ENCODE results near the gene DSP.

The DSP gene

DNA sequence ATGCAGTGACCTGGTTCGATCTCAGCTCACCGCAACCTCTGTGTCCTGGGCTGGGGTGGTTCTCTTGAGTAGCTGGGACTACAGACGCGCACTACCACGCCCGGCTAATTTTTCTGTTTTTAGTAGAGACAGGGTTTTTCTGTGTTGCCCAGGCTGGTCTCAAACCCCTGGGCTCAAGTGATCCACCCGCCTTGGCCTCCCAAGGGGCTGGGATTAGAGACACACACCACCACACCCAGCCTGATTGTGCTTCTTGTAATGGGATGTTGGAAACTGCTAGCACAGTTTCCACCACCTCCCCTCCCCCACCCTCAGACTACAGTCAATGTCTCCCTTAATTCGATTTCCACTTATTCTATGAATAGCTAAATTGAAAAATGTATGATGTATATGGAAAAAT lies 22.6 kb upstream of the DSP start:
- no peak for TF ChIP-seq EZH2phosphoT487 (IDR thresholded peaks at IDR 0.05; ENCODE audit: low read depth)
- TF ChIP-seq, protein P1, sequence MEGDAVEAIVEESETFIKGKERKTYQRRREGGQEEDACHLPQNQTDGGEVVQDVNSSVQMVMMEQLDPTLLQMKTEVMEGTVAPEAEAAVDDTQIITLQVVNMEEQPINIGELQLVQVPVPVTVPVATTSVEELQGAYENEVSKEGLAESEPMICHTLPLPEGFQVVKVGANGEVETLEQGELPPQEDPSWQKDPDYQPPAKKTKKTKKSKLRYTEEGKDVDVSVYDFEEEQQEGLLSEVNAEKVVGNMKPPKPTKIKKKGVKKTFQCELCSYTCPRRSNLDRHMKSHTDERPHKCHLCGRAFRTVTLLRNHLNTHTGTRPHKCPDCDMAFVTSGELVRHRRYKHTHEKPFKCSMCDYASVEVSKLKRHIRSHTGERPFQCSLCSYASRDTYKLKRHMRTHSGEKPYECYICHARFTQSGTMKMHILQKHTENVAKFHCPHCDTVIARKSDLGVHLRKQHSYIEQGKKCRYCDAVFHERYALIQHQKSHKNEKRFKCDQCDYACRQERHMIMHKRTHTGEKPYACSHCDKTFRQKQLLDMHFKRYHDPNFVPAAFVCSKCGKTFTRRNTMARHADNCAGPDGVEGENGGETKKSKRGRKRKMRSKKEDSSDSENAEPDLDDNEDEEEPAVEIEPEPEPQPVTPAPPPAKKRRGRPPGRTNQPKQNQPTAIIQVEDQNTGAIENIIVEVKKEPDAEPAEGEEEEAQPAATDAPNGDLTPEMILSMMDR (IDR thresholded peaks at IDR 0.05; ENCODE audit: low read depth, low read length): no peak
- no peak overlapping the region for H3K27ac ChIP-seq (ENCODE audit: low read length)
- H3K79me2 ChIP-seq (ENCODE audit: low read length): no peaks in the 10 kb centered on the region
- H2AFZ ChIP-seq (ENCODE audit: low read depth, low read length): no peak overlapping the region
- no peaks in the 10 kb centered on the region for H3K4me1 ChIP-seq (ENCODE audit: low read length)
- H3K4me2 ChIP-seq (ENCODE audit: low read length): no peak overlapping the region
- H3K27me3 ChIP-seq (ENCODE audit: low read depth, low read length): peaks cover 4% of the 10 kb centered on the region; the same call in 1 of the 2 replicates
- no peaks in the 10 kb centered on the region for H3K9me3 ChIP-seq (ENCODE audit: insufficient read depth, low read length)
- H4K20me1 ChIP-seq (ENCODE audit: insufficient read depth, low read length): no peaks in the 10 kb centered on the region
- H3K4me3 ChIP-seq (ENCODE audit: low read length): no peak overlapping the region
- H3K36me3 ChIP-seq (replicated peaks; ENCODE audit: low read depth, low read length): no peaks in the 10 kb centered on the region
- no peak overlapping the region for H3K9ac ChIP-seq (ENCODE audit: low read length)

DNA sequence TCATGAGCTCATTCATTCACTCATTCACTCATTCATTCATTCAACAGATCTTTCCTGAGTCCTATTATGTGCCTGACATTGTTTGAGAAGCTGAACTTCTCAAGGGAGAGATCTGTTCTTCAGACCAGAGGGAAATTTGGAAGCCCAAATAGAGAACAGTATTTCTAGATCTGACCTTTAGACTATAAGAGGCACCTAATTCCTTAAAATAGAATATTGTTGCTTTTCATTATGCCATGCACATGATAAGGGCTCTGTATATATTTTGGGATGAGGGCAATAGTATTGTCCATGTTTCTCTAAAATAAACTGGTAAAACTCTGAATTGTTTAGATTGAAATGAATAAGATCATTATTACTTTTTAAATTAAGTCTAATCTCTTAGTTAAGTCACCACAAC lies 18.6 kb upstream of the DSP start:
- no peaks in the 10 kb centered on the region for H3K9me3 ChIP-seq (ENCODE audit: insufficient read depth, low read length)
- no peak for TF ChIP-seq EZH2phosphoT487 (IDR thresholded peaks at IDR 0.05; ENCODE audit: low read depth)
- TF ChIP-seq, protein P1 (IDR thresholded peaks at IDR 0.05; ENCODE audit: low read depth, low read length): no peak
- no peak overlapping the region for H3K4me3 ChIP-seq (ENCODE audit: low read length)
- H2AFZ ChIP-seq (ENCODE audit: low read depth, low read length): no peak overlapping the region
- no peaks in the 10 kb centered on the region for H3K27me3 ChIP-seq (ENCODE audit: low read depth, low read length)
- no peaks in the 10 kb centered on the region for H3K4me1 ChIP-seq (ENCODE audit: low read length)
- H3K9ac ChIP-seq (ENCODE audit: low read length): no peak overlapping the region
- H3K27ac ChIP-seq (ENCODE audit: low read length): no peak overlapping the region
- H4K20me1 ChIP-seq (ENCODE audit: insufficient read depth, low read length): no peaks in the 10 kb centered on the region
- no peaks in the 10 kb centered on the region for H3K79me2 ChIP-seq (ENCODE audit: low read length)
- no peaks in the 10 kb centered on the region for H3K36me3 ChIP-seq (replicated peaks; ENCODE audit: low read depth, low read length)
- no peak overlapping the region for H3K4me2 ChIP-seq (ENCODE audit: low read length)

DNA sequence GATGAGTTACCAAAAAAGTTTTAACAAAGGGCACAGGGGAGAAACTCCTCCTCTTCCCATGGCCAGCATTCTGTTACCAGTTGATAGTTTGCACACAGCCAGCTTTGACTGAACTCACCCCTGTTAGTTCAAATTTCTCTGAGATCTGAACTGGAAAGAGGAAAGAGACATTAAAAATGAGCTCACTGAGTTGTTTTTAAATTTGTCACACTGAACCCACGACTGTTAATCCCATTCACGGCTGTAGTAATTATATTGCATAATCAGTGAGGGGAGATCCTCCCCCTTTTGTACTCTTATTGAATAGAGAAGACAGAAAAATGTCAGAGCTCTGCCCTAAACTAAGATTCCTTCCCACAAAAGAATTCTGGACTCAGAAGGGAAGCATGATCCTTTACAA lies 17.5 kb upstream of the DSP start:
- Histone ChIP-seq H2AFZ (ENCODE audit: low read depth, low read length) (no peak overlapping the region), H3K9me3 (ENCODE audit: insufficient read depth, low read length) (no peaks in the 10 kb centered on the region), H4K20me1 (ENCODE audit: insufficient read depth, low read length) (no peaks in the 10 kb centered on the region), H3K4me2 (ENCODE audit: low read length) (no peak overlapping the region), H3K27ac (ENCODE audit: low read length) (no peak overlapping the region), H3K4me3 (ENCODE audit: low read length) (no peak overlapping the region), H3K4me1 (ENCODE audit: low read length) (no peaks in the 10 kb centered on the region), H3K36me3 (replicated peaks; ENCODE audit: low read depth, low read length) (no peaks in the 10 kb centered on the region), H3K79me2 (ENCODE audit: low read length) (no peaks in the 10 kb centered on the region), H3K27me3 (ENCODE audit: low read depth, low read length) (no peaks in the 10 kb centered on the region), H3K9ac (ENCODE audit: low read length) (no peak overlapping the region)
- no peak for TF ChIP-seq EZH2phosphoT487 (IDR thresholded peaks at IDR 0.05; ENCODE audit: low read depth)
- TF ChIP-seq, protein P1 (IDR thresholded peaks at IDR 0.05; ENCODE audit: low read depth, low read length): no peak

DNA sequence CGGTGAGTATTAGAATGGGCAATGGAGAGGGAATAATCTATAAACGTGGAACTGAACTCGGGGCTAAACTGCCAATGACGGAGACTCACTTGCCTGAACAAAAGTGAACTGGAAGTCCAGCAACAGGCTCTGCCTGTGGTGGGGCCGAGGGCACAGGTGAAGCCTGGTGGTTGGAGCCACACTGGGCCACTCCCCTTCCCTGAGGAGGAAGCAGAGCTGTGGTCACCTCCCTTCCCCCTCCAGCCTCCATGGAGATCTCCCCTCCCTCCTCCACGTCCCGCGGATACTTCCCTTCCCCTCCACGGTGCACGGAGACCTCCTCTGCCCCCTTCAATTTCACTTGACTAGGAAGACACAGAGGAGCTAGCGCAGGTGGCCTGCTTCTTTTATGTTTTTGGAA lies 14.7 kb upstream of the DSP start:
- Histone ChIP-seq H3K9ac (ENCODE audit: low read length) (no peak overlapping the region), H2AFZ (ENCODE audit: low read depth, low read length) (no peak overlapping the region), H3K27me3 (ENCODE audit: low read depth, low read length) (0 out of 2 replicates have a peak, but pooled peaks cover 2% of the 10 kb centered on the region), H3K4me1 (ENCODE audit: low read length) (no peaks in the 10 kb centered on the region), H3K4me3 (ENCODE audit: low read length) (no peak overlapping the region), H3K27ac (ENCODE audit: low read length) (no peak overlapping the region), H3K4me2 (ENCODE audit: low read length) (no peak overlapping the region), H3K36me3 (replicated peaks; ENCODE audit: low read depth, low read length) (no peaks in the 10 kb centered on the region), H4K20me1 (ENCODE audit: insufficient read depth, low read length) (no peaks in the 10 kb centered on the region), H3K79me2 (ENCODE audit: low read length) (no peaks in the 10 kb centered on the region), H3K9me3 (ENCODE audit: insufficient read depth, low read length) (no peaks in the 10 kb centered on the region)
- TF ChIP-seq EZH2phosphoT487 (IDR thresholded peaks at IDR 0.05; ENCODE audit: low read depth): no peak
- TF ChIP-seq, protein P1 (IDR thresholded peaks at IDR 0.05; ENCODE audit: low read depth, low read length): no peak

Measured in OCI-LY3 (cell line).